ENCODE data around the gene GABRR2.

GABRR2 gene

DNA sequence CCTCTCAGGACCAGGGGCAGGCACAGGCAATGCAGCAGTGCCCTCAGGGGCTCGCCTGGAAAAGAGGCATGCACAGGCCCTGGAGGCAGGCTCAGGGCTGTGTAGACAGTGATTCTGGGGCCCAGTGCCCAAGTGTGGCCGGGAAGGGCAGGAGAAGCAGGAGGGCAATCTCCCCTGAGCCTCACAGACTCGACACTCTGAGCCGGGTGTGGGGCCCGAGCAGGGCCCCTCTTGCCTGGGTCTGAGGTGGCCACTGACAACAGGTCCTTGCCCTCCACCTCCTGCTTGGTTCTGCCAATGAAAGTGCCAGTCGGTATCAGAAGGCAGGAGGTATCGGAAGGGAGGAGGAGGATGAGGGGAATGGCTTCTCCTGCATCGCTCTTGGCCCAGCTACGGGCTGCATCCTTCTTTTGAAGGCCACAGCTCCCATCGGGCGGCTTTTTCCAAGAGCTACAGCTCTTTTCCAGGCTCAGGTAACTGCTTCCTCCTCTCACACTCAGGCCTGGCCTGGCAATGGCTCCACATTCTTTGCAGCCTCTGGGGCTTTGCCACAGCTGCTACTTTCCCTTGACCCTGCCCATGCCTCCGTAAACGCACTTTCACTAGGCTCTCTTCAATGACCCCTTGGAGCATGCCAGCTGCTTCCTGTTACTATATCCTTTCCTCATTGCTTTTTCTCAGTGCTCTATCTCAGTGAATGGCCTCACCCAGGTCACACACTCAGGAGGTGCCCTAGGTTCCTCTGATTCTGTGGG, 24.5 kb downstream of the GABRR2 start:
- DNase-seq (ENCODE audit: low read depth) = no peak

DNA sequence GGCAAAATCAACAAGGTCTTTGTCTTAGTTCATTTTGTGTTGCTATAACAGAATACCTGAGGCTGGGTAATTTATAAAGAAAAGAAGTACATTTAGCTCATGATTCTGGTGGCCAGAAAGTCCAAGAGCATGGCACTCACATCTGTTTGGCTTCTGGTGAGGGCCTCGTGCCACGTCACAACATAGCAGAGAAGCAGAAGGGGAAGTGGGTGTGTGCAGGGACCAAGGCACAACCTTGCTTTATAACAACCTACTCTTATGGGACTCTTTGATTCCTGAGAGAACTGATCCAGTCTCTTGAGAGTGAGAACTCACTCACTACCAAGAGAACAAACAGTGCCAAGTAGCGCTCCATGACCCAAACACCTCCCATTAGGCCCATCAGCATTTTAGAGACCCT, 25.4 kb downstream of the GABRR2 start:
- no peak for DNase-seq (ENCODE audit: low read depth)

- DNase-seq (ENCODE audit: low read depth) = no peak
Measured at GRCh38 chr6:89287351-89288028, 27.6 kb downstream of the GABRR2 start.

- DNase-seq (ENCODE audit: low read depth) = no peak
Measured at GRCh38 chr6:89286516-89286915, 28.6 kb downstream of the GABRR2 start.

DNA sequence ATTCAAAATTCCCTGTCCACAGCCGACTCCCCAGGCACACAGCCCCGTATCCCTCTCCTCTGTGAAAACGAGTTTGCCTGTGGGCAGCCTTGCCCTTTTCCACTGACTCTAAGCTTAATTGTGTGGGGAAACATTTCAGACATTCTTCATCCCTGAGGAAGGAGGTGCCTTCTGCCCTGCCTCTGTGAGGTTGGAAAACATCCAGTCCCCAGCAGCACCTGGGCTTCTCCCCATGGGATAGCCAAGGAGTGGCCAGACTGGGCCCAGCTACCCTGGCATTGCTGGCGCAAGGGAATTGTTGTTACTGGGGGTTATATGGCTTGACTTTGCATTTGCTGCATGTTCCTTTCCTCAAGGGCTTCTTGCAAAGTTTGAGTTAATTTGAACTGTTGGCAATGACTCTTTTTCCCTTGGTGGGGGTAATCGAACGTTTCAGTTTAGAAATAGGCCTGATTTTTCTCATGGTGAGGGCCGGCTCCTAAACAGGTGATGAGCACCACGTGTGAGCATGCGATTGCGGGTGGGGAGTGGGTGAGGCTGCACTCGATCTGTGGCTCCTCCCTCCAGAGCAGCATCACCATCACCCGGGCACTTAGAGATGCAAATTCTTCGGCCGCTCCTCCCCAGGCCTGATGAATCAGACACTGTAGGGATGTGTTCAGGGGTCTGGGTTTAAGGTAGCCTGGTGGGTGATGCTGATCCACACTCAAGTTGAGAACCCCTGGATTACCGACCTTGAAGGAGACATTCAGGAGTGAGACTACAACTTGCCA, 29.9 kb downstream of the GABRR2 start:
- no peak for DNase-seq (ENCODE audit: low read depth)

GRCh38 chr6:89284081-89284480, 31.0 kb downstream of the GABRR2 start:
- DNase-seq (ENCODE audit: low read depth) = no peak

DNA sequence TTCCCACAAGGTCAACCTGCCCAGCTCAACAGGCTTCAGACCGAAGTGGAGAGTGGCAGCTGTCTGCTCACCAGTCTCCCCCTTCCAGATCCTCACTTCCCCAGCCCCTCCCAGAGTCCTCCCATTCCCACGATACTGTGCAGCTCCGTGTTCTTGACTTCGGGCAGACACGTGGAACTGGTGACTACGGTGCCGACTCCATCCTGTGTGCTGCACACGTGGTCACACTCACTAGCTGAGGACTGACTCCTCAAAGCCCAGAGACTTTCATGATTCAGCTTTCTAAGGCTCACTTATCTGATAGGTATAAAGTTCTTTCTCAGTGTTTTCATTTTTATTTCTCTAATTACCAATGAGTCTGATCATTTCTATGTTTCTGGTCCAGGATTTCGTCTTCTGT, 32.4 kb downstream of the GABRR2 start:
- no peak for DNase-seq (ENCODE audit: low read depth)

DNA sequence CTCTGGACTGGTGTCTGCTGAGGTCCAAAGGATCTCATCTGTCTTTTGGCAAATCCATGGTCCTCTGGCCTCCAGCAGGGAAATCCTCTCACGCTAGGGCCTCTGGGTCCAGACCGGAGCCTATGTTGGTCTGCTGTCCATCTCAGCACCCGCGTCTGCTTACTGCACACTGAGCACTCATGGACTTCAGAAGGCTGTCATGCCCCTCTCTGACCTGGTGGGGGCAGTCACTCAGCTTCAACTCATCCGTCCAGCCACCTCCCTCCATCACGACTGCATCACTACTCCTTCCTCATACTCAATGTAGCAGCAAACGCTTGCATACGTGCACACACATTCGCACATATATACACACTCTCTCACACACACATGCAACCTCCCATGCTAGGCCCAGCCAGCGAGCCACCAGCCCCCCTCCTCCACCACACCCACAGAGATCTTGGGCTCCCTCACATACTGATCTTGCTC, 33.3 kb downstream of the GABRR2 start:
- no peak for DNase-seq (ENCODE audit: low read depth)

GRCh38 chr6:89278956-89279355, 36.1 kb downstream of the GABRR2 start:
- no peak for DNase-seq (ENCODE audit: low read depth)

DNA sequence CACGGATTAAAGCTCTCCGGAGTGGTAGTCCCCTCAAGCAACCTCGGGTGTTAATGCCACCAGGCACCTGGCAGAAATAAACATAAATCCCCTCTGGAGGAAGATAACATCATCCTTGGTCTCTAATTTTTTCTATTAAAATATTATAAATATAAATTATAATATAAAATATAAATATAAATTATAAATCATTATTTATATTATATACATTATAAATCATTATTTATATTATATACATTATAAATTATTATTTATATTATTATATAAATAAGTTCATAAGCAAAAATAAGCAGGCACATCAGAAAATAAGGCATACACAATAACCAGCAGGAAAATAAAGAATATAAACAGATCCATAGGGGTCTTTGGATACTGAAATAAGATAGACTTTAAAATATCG, 39.2 kb downstream of the GABRR2 start:
- DNase-seq (ENCODE audit: low read depth) = no peak

- DNase-seq (ENCODE audit: low read depth) = no peak
Measured at GRCh38 chr6:89273816-89274215, 41.3 kb downstream of the GABRR2 start.

GRCh38 chr6:89272596-89272995, 42.5 kb downstream of the GABRR2 start:
- no peak for DNase-seq (ENCODE audit: low read depth)

GRCh38 chr6:89270951-89271721, 44.0 kb downstream of the GABRR2 start:
- no peak for DNase-seq (ENCODE audit: low read depth)

- DNase-seq (ENCODE audit: low read depth) = no peak
Measured at GRCh38 chr6:89269981-89270380, 45.1 kb downstream of the GABRR2 start.

DNA sequence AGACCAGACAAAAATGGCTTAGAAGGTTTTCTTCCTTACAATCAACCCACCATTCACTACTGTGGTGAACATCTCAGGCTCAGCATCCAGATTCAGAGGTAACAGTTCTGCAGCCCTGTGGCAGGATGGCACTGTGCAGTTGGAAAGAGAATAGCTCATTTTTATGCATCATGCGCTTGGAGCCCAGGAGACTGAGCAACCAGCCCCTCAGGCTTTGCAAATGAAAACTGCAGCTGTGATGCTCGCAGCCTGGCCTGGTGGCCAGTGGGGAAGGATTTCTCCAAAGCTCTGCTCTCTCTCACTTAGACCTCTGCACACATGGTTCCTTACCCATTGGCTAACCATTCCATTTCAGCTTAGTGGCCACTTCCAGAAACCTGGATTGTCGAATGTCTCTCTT, 45.8 kb downstream of the GABRR2 start:
- DNase-seq (ENCODE audit: low read depth) = no peak

- no peak for DNase-seq (ENCODE audit: low read depth)
Measured at GRCh38 chr6:89268776-89269175, 46.3 kb downstream of the GABRR2 start.

GRCh38 chr6:89267918-89268317, 47.2 kb downstream of the GABRR2 start:
- no peak for DNase-seq (ENCODE audit: low read depth)

- no peak for DNase-seq (ENCODE audit: low read depth)
Measured at GRCh38 chr6:89264296-89264695, 50.8 kb downstream of the GABRR2 start.

- DNase-seq (ENCODE audit: low read depth) = no peak
Measured at GRCh38 chr6:89260832-89261231, 54.3 kb downstream of the GABRR2 start.

DNA sequence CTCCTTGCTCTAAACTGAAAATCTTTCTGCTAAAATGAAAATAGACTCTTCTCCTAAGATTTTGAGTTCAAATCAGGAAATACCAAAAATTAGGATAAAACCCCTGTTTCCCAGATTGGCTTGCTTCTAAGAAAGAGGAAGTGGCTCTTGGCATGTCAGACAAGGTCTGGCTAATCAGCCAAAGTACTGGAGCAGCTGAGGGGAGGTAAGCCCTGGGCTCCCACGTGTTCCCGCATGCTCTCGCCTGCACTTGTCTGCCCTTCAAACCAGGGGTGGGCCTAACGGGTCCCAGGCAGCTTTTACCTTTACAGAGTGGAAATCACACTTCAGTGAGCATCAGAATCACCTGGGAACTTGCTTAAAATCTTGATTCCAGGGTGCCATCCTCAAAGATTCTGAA, 54.8 kb downstream of the GABRR2 start:
- DNase-seq (ENCODE audit: low read depth) = no peak

- DNase-seq (ENCODE audit: low read depth) = no peak
Measured at GRCh38 chr6:89258912-89259311, 56.2 kb downstream of the GABRR2 start.

DNA sequence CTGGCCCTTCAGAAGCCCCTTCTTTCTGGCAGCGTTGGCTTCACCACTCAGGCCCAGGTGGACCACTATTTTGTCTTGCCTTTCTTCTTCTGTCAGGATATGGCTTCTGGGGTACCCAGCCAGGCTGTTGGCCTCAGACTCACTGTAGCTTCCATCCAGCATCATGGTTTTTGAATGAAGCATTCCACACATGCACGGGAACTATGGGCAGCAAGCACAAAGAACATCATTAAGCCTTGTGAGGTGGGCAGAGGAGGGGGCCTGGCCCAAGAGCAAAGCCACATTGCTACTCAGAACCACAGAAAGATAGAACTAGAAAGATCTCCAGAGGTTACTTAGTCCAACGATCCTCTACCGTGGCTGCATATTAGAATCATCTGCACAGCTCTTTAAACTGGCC, 57.3 kb downstream of the GABRR2 start:
- no peak for DNase-seq (ENCODE audit: low read depth)

Measured in T-helper 22 cell (primary cell).